Measurements from ENCODE around the gene ZNF335.

Gene ZNF335

GRCh38 chr20:46004889-46005473, 33.0 kb upstream of the ZNF335 start:
- H2AFZ ChIP-seq (ENCODE audit: low read length) = no peak overlapping the region
- H4K20me1 ChIP-seq (ENCODE audit: insufficient read depth, low read length) = no peaks in the 10 kb centered on the region
- no peaks in the 10 kb centered on the region for H3F3A ChIP-seq (ENCODE audit: insufficient read depth, low read length)
- no peak overlapping the region for H3K4me2 ChIP-seq (ENCODE audit: low read length)
- TF ChIP-seq EZH2 (IDR thresholded peaks at IDR 0.05; ENCODE audit: borderline replicate concordance, low read length) = no peak
- no peak for TF ChIP-seq CTCF (IDR thresholded peaks at IDR 0.05; ENCODE audit: low read length)
- no peaks in the 10 kb centered on the region for H3K36me3 ChIP-seq (ENCODE audit: insufficient read depth, low read length)
- no peak overlapping the region for H3K27ac ChIP-seq (ENCODE audit: low read depth, low read length, poor library complexity, severe bottlenecking)
- H3K4me1 ChIP-seq (ENCODE audit: insufficient read depth, low read length, severe bottlenecking) = no peaks in the 10 kb centered on the region
- H3K79me2 ChIP-seq (ENCODE audit: insufficient read depth, low read length) = no peaks in the 10 kb centered on the region
- H3K27me3 ChIP-seq (ENCODE audit: insufficient read depth, low read length) = no peaks in the 10 kb centered on the region
- H3K9me2 ChIP-seq (ENCODE audit: low read depth, low read length) = no peaks in the 10 kb centered on the region
- H3K4me3 ChIP-seq (ENCODE audit: low read depth, low read length, poor library complexity, severe bottlenecking) = no peak overlapping the region
- no peak overlapping the region for H3K9ac ChIP-seq (ENCODE audit: low read length)
- H3K9me3 ChIP-seq (ENCODE audit: low read length) = no peaks in the 10 kb centered on the region

GRCh38 chr20:46004187-46004586, 32.2 kb upstream of the ZNF335 start:
- H3K4me2 ChIP-seq (ENCODE audit: low read length) = no peak overlapping the region
- TF ChIP-seq CTCF (IDR thresholded peaks at IDR 0.05; ENCODE audit: low read length) (no peak), EZH2 (IDR thresholded peaks at IDR 0.05; ENCODE audit: borderline replicate concordance, low read length) (no peak)
- H3K36me3 ChIP-seq (ENCODE audit: insufficient read depth, low read length) = no peaks in the 10 kb centered on the region
- no peak overlapping the region for H3K9ac ChIP-seq (ENCODE audit: low read length)
- no peaks in the 10 kb centered on the region for H3K9me3 ChIP-seq (ENCODE audit: low read length)
- H3K27me3 ChIP-seq (ENCODE audit: insufficient read depth, low read length) = no peaks in the 10 kb centered on the region
- no peak overlapping the region for H2AFZ ChIP-seq (ENCODE audit: low read length)
- H3F3A ChIP-seq (ENCODE audit: insufficient read depth, low read length) = no peaks in the 10 kb centered on the region
- no peak overlapping the region for H3K27ac ChIP-seq (ENCODE audit: low read depth, low read length, poor library complexity, severe bottlenecking)
- no peaks in the 10 kb centered on the region for H3K4me1 ChIP-seq (ENCODE audit: insufficient read depth, low read length, severe bottlenecking)
- H3K9me2 ChIP-seq (ENCODE audit: low read depth, low read length) = no peaks in the 10 kb centered on the region
- no peak overlapping the region for H3K4me3 ChIP-seq (ENCODE audit: low read depth, low read length, poor library complexity, severe bottlenecking)
- H3K79me2 ChIP-seq (ENCODE audit: insufficient read depth, low read length) = no peaks in the 10 kb centered on the region
- no peaks in the 10 kb centered on the region for H4K20me1 ChIP-seq (ENCODE audit: insufficient read depth, low read length)

GRCh38 chr20:46002008-46002407, 30.0 kb upstream of the ZNF335 start:
- no peaks in the 10 kb centered on the region for H3F3A ChIP-seq (ENCODE audit: insufficient read depth, low read length)
- no peaks in the 10 kb centered on the region for H3K9me3 ChIP-seq (ENCODE audit: low read length)
- no peaks in the 10 kb centered on the region for H3K79me2 ChIP-seq (ENCODE audit: insufficient read depth, low read length)
- H3K4me3 ChIP-seq (ENCODE audit: low read depth, low read length, poor library complexity, severe bottlenecking) = no peak overlapping the region
- H4K20me1 ChIP-seq (ENCODE audit: insufficient read depth, low read length) = no peaks in the 10 kb centered on the region
- no peak overlapping the region for H2AFZ ChIP-seq (ENCODE audit: low read length)
- TF ChIP-seq EZH2 (IDR thresholded peaks at IDR 0.05; ENCODE audit: borderline replicate concordance, low read length) = no peak
- TF ChIP-seq CTCF (IDR thresholded peaks at IDR 0.05; ENCODE audit: low read length) = no peak
- no peaks in the 10 kb centered on the region for H3K27me3 ChIP-seq (ENCODE audit: insufficient read depth, low read length)
- H3K9me2 ChIP-seq (ENCODE audit: low read depth, low read length) = no peaks in the 10 kb centered on the region
- H3K36me3 ChIP-seq (ENCODE audit: insufficient read depth, low read length) = no peaks in the 10 kb centered on the region
- no peaks in the 10 kb centered on the region for H3K4me1 ChIP-seq (ENCODE audit: insufficient read depth, low read length, severe bottlenecking)
- H3K9ac ChIP-seq (ENCODE audit: low read length) = no peak overlapping the region
- H3K27ac ChIP-seq (ENCODE audit: low read depth, low read length, poor library complexity, severe bottlenecking) = no peak overlapping the region
- H3K4me2 ChIP-seq (ENCODE audit: low read length) = no peak overlapping the region

All from OCI-LY1 (cell line).